ENCODE data around the gene HASPIN.

DNA sequence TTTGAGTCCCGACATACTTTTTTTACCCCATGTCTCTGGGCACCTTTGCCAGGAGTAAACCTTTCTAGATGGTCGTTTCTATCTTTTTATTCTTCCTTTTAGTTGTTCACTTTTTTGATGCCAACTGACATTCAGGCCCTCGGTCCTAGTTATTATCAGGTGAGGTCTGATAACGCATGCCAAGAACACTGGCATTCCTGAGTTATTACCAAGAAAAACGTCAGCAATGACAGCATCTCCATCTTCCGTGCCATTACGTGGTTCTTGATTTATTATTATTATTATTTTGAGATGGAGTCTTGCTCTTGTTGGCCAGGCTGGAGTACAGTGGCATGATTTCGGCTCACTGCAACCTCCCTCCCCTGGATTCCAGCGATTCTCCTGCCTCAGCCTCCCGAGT lies 21.4 kb downstream of the HASPIN start:
- TF ChIP-seq, protein P1, sequence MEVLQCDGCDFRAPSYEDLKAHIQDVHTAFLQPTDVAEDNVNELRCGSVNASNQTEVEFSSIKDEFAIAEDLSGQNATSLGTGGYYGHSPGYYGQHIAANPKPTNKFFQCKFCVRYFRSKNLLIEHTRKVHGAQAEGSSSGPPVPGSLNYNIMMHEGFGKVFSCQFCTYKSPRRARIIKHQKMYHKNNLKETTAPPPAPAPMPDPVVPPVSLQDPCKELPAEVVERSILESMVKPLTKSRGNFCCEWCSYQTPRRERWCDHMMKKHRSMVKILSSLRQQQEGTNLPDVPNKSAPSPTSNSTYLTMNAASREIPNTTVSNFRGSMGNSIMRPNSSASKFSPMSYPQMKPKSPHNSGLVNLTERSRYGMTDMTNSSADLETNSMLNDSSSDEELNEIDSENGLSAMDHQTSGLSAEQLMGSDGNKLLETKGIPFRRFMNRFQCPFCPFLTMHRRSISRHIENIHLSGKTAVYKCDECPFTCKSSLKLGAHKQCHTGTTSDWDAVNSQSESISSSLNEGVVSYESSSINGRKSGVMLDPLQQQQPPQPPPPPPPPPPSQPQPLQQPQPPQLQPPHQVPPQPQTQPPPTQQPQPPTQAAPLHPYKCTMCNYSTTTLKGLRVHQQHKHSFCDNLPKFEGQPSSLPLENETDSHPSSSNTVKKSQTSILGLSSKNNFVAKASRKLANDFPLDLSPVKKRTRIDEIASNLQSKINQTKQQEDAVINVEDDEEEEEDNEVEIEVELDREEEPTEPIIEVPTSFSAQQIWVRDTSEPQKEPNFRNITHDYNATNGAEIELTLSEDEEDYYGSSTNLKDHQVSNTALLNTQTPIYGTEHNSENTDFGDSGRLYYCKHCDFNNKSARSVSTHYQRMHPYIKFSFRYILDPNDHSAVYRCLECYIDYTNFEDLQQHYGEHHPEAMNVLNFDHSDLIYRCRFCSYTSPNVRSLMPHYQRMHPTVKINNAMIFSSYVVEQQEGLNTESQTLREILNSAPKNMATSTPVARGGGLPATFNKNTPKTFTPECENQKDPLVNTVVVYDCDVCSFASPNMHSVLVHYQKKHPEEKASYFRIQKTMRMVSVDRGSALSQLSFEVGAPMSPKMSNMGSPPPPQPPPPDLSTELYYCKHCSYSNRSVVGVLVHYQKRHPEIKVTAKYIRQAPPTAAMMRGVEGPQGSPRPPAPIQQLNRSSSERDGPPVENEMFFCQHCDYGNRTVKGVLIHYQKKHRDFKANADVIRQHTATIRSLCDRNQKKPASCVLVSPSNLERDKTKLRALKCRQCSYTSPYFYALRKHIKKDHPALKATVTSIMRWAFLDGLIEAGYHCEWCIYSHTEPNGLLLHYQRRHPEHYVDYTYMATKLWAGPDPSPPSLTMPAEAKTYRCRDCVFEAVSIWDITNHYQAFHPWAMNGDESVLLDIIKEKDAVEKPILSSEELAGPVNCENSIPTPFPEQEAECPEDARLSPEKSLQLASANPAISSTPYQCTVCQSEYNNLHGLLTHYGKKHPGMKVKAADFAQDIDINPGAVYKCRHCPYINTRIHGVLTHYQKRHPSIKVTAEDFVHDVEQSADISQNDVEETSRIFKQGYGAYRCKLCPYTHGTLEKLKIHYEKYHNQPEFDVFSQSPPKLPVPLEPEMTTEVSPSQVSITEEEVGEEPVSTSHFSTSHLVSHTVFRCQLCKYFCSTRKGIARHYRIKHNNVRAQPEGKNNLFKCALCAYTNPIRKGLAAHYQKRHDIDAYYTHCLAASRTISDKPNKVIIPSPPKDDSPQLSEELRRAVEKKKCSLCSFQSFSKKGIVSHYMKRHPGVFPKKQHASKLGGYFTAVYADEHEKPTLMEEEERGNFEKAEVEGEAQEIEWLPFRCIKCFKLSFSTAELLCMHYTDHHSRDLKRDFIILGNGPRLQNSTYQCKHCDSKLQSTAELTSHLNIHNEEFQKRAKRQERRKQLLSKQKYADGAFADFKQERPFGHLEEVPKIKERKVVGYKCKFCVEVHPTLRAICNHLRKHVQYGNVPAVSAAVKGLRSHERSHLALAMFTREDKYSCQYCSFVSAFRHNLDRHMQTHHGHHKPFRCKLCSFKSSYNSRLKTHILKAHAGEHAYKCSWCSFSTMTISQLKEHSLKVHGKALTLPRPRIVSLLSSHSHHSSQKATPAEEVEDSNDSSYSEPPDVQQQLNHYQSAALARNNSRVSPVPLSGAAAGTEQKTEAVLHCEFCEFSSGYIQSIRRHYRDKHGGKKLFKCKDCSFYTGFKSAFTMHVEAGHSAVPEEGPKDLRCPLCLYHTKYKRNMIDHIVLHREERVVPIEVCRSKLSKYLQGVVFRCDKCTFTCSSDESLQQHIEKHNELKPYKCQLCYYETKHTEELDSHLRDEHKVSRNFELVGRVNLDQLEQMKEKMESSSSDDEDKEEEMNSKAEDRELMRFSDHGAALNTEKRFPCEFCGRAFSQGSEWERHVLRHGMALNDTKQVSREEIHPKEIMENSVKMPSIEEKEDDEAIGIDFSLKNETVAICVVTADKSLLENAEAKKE (CRISPR knock-in tag; IDR thresholded peaks at IDR 0.05) = no peak
- TF ChIP-seq CREB1 (CRISPR knock-in tag; IDR thresholded peaks at IDR 0.05; ENCODE audit: low read depth) (no peak), NANOG (IDR thresholded peaks at IDR 0.05; ENCODE audit: borderline replicate concordance) (no peak)
- TF ChIP-seq, protein P2, sequence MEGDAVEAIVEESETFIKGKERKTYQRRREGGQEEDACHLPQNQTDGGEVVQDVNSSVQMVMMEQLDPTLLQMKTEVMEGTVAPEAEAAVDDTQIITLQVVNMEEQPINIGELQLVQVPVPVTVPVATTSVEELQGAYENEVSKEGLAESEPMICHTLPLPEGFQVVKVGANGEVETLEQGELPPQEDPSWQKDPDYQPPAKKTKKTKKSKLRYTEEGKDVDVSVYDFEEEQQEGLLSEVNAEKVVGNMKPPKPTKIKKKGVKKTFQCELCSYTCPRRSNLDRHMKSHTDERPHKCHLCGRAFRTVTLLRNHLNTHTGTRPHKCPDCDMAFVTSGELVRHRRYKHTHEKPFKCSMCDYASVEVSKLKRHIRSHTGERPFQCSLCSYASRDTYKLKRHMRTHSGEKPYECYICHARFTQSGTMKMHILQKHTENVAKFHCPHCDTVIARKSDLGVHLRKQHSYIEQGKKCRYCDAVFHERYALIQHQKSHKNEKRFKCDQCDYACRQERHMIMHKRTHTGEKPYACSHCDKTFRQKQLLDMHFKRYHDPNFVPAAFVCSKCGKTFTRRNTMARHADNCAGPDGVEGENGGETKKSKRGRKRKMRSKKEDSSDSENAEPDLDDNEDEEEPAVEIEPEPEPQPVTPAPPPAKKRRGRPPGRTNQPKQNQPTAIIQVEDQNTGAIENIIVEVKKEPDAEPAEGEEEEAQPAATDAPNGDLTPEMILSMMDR (conservative IDR thresholded peaks at IDR 0.05; ENCODE audit: low read depth in 2 of 2) = no peak
- TF ChIP-seq, protein P3, sequence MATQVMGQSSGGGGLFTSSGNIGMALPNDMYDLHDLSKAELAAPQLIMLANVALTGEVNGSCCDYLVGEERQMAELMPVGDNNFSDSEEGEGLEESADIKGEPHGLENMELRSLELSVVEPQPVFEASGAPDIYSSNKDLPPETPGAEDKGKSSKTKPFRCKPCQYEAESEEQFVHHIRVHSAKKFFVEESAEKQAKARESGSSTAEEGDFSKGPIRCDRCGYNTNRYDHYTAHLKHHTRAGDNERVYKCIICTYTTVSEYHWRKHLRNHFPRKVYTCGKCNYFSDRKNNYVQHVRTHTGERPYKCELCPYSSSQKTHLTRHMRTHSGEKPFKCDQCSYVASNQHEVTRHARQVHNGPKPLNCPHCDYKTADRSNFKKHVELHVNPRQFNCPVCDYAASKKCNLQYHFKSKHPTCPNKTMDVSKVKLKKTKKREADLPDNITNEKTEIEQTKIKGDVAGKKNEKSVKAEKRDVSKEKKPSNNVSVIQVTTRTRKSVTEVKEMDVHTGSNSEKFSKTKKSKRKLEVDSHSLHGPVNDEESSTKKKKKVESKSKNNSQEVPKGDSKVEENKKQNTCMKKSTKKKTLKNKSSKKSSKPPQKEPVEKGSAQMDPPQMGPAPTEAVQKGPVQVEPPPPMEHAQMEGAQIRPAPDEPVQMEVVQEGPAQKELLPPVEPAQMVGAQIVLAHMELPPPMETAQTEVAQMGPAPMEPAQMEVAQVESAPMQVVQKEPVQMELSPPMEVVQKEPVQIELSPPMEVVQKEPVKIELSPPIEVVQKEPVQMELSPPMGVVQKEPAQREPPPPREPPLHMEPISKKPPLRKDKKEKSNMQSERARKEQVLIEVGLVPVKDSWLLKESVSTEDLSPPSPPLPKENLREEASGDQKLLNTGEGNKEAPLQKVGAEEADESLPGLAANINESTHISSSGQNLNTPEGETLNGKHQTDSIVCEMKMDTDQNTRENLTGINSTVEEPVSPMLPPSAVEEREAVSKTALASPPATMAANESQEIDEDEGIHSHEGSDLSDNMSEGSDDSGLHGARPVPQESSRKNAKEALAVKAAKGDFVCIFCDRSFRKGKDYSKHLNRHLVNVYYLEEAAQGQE (IDR thresholded peaks at IDR 0.05; ENCODE audit: unreplicated experiment) = no peak

All from GM23338 (cell line).